Small intestine (tissue), 7 donors: ENCODE data around the gene GIT1. TPM values are rescaled to one million over a fixed set of nuclear protein-coding genes. Genes with fewer than 3 reads are reported as not detected.

ENCODE experiments used
- DNase-seq, 2 donors: peaks; one replicate each; pipeline versions ENCODE4 v3.0.0 to v3.0.0-alpha.2; 2013
- FAIRE-seq: peaks from 2 replicates; lab custom pipeline; 2012; peaks lifted over from hg19 to GRCh38; lab: Jason Lieb, UNC
- H3K27ac ChIP-seq, 3 donors: one replicate each; pipeline ENCODE4 v1.5.1; 2013; ENCODE audit warnings: low read length in 2 of 3, mild to moderate bottlenecking in 2 of 3, control low read depth in 1 of 3, inconsistent platforms in 1 of 3, low read depth in 1 of 3, moderate library complexity in 1 of 3
- H3K27me3 ChIP-seq, 3 donors: one replicate each; pipeline ENCODE4 v1.6.1; 2013; ENCODE audit warnings: low read length in 3 of 3, inconsistent platforms in 1 of 3; ENCODE audit not compliant: control insufficient read depth in 3 of 3, insufficient read depth in 3 of 3
- H3K36me3 ChIP-seq, 3 donors: one replicate each; pipeline ENCODE4 v1.6.1; 2013; ENCODE audit warnings: low read length in 3 of 3, inconsistent platforms in 1 of 3, low read depth in 1 of 3, mild to moderate bottlenecking in 1 of 3, moderate library complexity in 1 of 3; ENCODE audit not compliant: control insufficient read depth in 3 of 3, insufficient read depth in 2 of 3
- H3K4me1 ChIP-seq, 3 donors: one replicate each; pipeline ENCODE4 v1.6.1; 2013; ENCODE audit warnings: low read length in 2 of 3, inconsistent platforms in 1 of 3, low read depth in 1 of 3, mild to moderate bottlenecking in 1 of 3, moderate library complexity in 1 of 3; ENCODE audit not compliant: control insufficient read depth in 3 of 3, insufficient read depth in 2 of 3
- H3K4me3 ChIP-seq, 3 donors: one replicate each; pipeline ENCODE4 v1.5.1; 2013; ENCODE audit warnings: low read length in 3 of 3, control low read depth in 1 of 3, inconsistent platforms in 1 of 3, low read depth in 1 of 3, mild to moderate bottlenecking in 1 of 3, moderate library complexity in 1 of 3
- H3K9me3 ChIP-seq, 2 donors: one replicate each; pipeline ENCODE4 v1.6.1; 2013; ENCODE audit warnings: low read depth in 1 of 2, low read length in 1 of 2; ENCODE audit not compliant: control insufficient read depth in 2 of 2, insufficient read depth in 1 of 2
- WGBS, 3 donors: extraction: QIAGEN DNeasy Blood & Tissue Kit; methylation state at CpG; one replicate each; pipeline ENCODE4 v1.1.7; 2013; 5-methylcytosine and 5-hydroxymethylcytosine counted together
- polyA plus RNA-seq, 4 donors: library from polyadenylated mRNA; stranded (reverse) in 3 of 4; unstranded in 1 of 4; fragments of 200-250 nt in 3 of 4; fragments of 120-200 nt in 1 of 4; gene quantifications; one replicate each; pipeline versions ENCODE4 v1.2.1 to v1.2.3, GENCODE V29; 2013
- donor health status: healthy with polysubstance abuse.
- donor health status: control.
- donor health status: control.
- donor health status: Bipolar disorder and iron deficiency.
- donor health status: healthy.

The GIT1 gene
- polyA plus RNA-seq, 4 donors, result 19.7 to 36.2 (median 25.5) TPM

DNA sequence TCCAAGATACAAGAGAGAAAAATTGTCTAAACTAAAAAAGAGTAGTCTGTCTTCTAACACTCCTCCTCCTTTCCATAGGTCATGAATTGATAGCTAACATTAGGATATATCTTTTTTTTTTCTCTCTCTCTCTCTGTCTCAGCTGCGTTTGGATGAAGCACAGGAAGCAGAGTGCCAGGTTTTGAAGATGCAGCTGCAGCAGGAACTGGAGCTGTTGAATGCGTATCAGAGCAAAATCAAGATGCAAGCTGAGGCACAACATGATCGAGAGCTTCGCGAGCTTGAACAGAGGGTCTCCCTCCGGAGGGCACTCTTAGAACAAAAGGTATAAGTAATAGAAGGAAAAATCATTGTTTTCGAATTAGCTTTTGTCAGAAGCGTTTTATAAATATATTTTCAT lies 55.5 kb downstream of the GIT1 start:
- Histone ChIP-seq H3K36me3 (peaks cover 10 to 48% (median 14%) of the 10 kb centered on the region in 3 donors), H3K27me3 (no peaks in the 10 kb centered on the region), H3K27ac (no peak overlapping the region), H3K4me1 (no peaks in the 10 kb centered on the region), H3K9me3 (no peaks in the 10 kb centered on the region), H3K4me3 (no peak overlapping the region)
- 92 to 97% (median 97%) methylated on average over 8 of the region's 8 CpGs for WGBS, 3 donors
- no peak for FAIRE-seq
- no peak for DNase-seq

DNA sequence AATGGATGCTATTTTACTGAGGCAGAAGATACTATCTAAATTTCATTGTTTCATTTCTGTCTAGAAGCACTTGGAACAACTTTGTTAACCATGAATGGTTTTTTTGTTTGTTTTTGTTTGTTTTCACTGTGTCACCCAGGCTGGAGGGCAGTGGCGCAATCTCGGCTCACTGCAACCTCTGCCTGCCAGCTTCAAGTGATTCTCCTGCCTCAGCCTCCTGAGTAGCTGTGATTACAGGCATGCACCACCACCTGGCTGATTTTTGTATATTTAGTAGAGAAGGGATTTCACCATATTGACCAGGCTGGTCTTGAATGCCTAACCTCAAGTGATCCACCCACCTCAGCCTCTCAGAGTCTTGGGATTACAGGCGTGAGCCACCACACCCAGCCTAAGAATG lies 63.1 kb downstream of the GIT1 start:
- DNase-seq, result no peak
- H3K27me3 ChIP-seq, result no peaks in the 10 kb centered on the region
- H3K9me3 ChIP-seq, result no peaks in the 10 kb centered on the region
- no peak overlapping the region for H3K27ac ChIP-seq
- 94 to 99% (median 95%) methylated on average over 3 of the region's 3 CpGs for WGBS, 3 donors
- H3K36me3 ChIP-seq, result peaks cover 2 to 50% (median 18%) of the 10 kb centered on the region in 3 donors
- H3K4me1 ChIP-seq, result no peaks in the 10 kb centered on the region
- FAIRE-seq, result no peak
- no peak overlapping the region for H3K4me3 ChIP-seq

GRCh38 chr17:29524692-29525091 lies 64.8 kb downstream of the GIT1 start:
- 98 to 99% (median 98%) methylated on average over 3 of the region's 3 CpGs for WGBS, 3 donors
- Histone ChIP-seq H3K36me3 (peaks cover 2 to 59% (median 10%) of the 10 kb centered on the region in 3 donors), H3K4me3 (no peak overlapping the region), H3K9me3 (no peaks in the 10 kb centered on the region), H3K27ac (no peak overlapping the region), H3K4me1 (no peaks in the 10 kb centered on the region), H3K27me3 (no peaks in the 10 kb centered on the region)
- FAIRE-seq, result no peak
- no peak for DNase-seq

Other genes starting within 250 kb of the GIT1 start
- gene TAOK1, start 199.3 kb downstream of the GIT1 start, polyA plus RNA-seq, result 10 to 100 TPM in 1 of 4 donors, 1 to 10 TPM in 3; 4.1 to 18.8 (median 5.9) TPM
- gene ABHD15, start 22.6 kb downstream of the GIT1 start, polyA plus RNA-seq, result 10 to 100 TPM in 1 of 4 donors, 1 to 10 TPM in 3; 6.5 to 27.0 (median 9.0) TPM
- 100 to 1,000 TPM in 2 of 4 donors, 10 to 100 TPM in 2; 66.4 to 326 (median 192) TPM for gene TP53I13, start 20.9 kb downstream of the GIT1 start, polyA plus RNA-seq
- gene ANKRD13B, start 3.5 kb upstream of the GIT1 start, polyA plus RNA-seq, result 1 to 10 TPM in 3 of 4 donors, not detected in 1; 2.5 to 4.0 (median 3.0) TPM
- 1 to 10 TPM in 2 of 4 donors, under 1 TPM in 2; 0.67 to 7.3 (median 1.1) TPM for gene CORO6, start 33.3 kb upstream of the GIT1 start, polyA plus RNA-seq